Dermis blood vessel endothelial cell (primary cell): ENCODE results near the gene NWD2. TPM values are rescaled to one million over a fixed set of nuclear protein-coding genes. Genes with fewer than 3 reads are reported as not detected.
A peak's percentile ranks its signal among the peaks of the same experiment; 100 is the strongest.

Experiments used
- DNase-seq: peaks from one replicate; pipeline ENCODE4 v3.0.0; 2010
- total RNA-seq: library from RNA; depleted of rRNA; stranded (reverse); fragments of >200 nt; gene quantifications from 2 replicates; pipeline ENCODE4 v1.2.3, GENCODE V29; 2014

NWD2 gene
- total RNA-seq, 1 donor from 2014 or later, result not detected

DNA sequence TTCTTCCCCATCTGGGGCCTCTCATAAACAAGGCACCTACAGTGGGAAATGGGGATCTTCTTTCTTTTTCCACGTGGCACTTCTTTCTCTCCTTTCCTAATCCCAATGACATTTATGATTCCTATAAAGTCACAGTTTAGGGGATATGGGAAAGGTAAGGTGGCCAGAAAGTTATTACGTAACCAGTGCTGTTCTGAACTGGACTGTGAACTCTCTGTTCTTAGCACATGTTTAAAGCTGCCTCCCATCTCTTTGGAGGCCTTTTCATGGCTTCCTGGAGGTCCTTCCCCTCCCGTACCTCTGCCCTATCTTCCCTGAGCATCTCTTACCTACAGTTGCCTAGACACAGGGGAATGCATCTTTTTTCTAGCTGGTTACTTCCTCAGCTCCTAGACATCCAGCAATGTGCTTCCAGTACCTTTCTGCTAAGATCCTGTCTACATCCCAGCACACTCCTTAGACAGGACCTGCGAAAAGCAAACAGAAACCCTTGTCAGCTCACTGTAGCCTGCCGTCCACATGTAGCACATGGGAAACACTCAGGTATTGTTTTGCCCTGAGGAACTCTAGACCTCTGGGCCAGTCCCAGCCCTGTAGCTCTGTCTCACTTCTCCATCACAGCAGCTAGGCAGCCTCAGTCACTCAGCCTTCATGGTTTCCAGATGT lies 195.4 kb downstream of the NWD2 start:
- DNase-seq, result no peak

GRCh38 chr4:37440501-37440900 lies 196.0 kb downstream of the NWD2 start:
- DNase-seq, result no peak

- no peak for DNase-seq
These were observed 196.9 kb downstream of the NWD2 start for GRCh38 chr4:37441231-37442061.

DNA sequence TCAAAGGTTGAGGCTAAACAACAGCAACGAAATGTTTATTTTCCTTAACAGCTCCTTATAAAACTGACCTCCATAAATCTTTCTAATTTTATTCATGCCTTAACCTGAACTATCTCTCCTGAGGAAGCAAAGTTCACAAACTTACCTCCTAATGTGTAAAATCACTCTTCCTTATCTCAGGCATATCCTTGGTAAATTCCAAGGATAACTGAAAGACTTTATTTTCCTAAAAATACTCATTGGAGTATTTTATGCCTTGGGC lies 197.4 kb downstream of the NWD2 start:
- DNase-seq, result no peak

- no peak for DNase-seq
These were observed 198.6 kb downstream of the NWD2 start for GRCh38 chr4:37443137-37443536.

- no peak for DNase-seq
These were observed 200.5 kb downstream of the NWD2 start for GRCh38 chr4:37445023-37445422.

DNA sequence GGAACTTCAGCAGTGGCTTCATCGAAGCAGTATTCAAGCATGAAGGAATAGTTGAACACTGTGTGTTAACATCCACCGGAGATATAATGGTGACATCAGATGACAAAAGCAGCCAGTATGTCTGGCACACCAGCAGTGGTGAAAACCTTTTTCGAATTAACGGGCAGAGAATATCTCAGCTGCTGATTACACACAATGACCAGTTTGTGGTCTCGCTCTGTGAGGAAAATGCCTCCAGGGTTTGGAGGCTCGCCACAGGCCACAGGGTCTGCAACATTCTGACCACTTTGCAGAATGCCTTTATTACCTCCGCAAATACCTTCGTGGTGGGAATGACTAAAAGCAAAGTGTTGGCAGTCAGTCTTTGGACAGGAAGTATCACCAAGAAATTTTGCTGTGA lies 201.5 kb downstream of the NWD2 start:
- no peak for DNase-seq

GRCh38 chr4:37447886-37448285 lies 203.3 kb downstream of the NWD2 start:
- no peak for DNase-seq

DNA sequence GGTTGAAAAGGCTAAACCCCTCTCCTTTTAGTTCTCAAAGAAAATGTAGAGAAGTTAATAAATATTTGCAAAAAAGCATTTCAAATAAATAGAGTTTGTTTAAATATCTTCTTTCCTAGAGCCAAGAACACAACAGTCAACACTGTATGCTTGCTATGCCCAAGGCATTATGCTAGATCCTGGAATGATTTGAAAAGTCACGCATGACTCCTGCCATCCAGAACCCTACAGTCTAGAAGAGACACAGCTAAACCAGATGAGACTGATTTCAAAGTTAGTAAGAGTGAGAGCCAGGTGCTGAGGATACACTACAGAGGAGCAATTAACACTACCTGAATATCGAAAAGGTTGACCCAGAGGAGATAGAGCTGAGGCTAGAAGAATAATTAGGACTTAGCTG lies 205.8 kb downstream of the NWD2 start:
- no peak for DNase-seq

- no peak for DNase-seq
These were observed 206.4 kb downstream of the NWD2 start for GRCh38 chr4:37450911-37451310.

DNA sequence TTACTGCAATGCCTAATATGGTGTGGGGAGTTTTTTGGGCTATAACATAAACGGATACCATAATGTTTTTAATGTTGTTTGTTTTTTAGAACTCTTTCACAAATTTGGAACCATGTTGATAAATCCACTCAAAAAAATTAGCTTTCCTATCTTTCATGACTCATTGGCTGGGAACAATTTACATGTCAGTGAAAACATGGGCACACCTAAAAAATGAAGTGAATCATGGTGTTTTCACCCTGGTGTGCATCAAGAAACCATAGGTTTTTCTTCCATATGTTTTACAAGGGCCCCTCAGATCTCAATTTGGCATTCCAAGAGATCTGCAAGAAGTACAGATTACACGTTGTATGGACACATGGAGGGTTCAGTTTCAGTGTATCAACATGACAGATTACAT lies 207.1 kb downstream of the NWD2 start:
- no peak for DNase-seq

DNA sequence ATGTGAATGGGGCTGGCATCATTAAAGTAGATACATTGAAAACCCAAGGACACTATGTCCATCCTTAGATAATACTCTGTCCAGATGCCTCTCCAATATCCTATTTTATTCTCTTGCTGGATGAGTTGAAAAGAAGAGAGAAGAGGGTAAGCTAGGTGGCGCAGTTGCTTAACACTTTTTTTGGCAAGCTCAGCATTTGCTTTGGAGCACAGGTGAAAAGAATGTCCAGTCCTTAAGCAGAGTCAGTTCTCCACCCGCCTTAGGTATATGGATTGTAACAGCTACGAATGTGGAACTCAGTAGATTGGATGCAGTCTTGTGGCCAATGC lies 208.4 kb downstream of the NWD2 start:
- DNase-seq, result peak; percentile 84

DNA sequence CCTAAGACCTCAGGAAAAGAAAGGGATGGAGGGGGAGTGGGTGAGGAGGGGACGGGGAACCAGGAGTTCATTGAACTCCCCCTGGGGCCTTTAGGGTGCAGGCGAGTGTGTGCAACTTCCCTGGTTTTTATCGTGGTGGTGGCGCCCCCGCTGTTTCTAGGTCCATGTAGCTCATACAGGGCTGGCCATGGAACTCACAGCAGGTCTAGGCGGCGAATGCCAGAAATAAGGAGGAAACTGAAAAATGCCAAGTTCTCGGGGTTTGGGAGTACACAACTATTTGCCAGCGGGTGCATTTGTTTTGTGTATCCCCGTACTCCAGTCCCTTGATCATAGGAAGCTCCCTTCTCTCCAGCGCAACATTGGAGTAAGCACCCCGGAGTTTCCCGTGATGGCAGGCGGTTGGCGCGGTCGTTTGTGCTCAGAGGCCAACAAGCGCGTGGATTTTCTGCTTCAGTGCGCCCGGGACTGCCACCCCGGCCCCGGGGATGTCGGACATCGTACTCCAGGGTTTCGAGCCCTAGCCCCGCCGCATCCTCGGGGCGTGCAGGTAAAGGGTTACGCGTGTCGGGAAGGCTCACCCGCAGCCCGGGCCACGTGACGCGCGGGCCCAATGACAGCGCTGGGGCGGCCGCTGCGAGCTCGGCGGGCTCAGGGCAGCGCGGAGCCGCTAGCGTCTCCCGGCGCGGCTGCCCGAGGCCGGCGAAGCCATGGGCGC lies 208.9 kb downstream of the NWD2 start:
- peak; percentile 61 for DNase-seq

DNA sequence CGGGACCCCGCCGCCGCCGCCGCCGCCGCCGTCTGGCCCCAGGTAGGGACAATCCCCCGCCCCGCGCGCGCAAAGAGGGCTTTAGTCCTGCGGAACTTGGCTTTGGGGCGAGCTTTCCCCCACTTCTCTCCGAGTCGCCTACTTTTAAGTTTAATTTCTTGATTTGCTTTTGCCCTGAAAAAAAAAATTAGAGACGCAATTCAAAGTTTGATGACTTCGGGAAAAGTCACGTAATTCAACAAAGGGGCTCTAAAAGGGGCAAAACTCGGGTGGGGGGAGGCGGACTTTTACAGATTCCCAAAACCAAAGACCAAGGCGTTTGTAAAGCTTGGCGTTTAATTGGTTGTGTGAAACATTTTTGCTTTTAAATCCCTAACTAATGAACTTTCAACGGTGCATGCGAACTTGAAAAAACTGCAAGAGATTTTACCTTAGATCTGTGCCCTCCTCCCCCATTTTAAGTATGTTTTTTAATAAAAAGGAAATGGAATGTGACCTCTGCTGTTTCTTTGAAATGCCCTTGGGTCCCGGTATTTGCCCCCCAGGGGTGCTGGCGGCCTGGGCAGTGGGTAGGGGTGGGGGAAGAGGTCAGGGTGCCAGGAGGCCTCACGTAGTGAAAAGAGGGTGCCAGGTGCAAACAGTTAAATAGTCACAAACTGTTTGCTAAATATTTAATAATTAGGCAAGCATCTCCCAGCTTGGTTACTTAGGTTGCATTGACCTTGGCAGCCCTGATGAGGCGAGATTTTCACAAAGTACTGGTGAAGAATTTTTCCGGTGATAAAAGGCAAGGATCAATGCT lies 209.7 kb downstream of the NWD2 start:
- no peak for DNase-seq

DNA sequence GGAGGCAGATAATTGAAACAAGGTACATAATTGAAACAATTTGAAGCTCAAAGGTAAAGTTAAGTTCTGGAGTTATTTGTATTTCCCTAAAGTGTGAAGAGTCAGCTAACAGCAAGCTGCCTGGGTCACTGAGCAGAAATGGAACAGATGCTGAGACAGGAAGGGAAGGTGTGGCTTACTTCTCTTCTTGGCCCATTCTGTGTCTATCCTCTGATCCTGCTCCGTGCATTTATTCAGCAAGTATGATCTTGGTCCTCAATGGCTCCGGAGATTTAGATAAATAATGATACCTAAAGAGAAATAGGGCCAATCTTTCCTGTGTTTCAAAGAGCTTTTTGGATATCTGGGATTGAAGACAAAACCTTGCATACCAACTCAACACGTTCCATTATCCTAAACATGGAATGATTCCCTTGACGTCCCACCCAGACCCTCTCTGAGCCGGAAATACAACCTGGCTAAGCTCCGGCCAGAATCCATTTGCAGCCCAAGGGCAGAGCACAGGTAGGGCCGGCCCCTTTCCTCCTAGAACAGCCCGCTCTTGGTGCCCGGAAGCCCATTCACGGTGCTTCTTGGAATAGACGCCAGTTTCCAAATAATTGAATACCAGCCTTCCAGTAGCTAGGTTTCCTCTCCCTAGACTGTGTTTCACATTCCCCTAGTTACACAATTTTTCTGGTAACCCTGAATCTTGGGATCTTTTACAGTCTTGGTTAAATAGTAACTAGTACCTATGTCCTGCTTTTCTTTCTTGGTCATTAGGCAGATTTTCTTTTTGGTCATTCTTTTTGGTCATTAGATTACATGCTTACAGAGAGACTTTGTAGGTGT lies 211.0 kb downstream of the NWD2 start:
- no peak for DNase-seq

DNA sequence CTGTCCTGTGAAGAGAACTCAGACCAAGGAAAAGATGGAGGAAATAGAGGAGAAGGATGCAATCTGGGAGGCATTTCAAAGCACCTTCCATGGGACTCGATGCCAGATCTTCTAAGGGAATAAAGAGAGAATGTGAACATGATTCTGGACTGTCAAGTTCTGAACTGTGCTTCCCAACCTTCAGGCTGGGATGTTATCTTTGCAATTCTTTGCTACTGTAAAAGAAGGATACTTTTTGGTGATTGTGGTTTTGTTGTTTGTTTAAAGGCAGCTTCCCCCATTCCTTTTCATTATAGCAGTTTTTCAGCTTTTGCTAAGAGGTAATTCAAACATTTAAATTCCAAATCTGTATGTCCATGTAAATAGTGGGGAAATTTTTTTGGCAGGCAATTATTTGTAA lies 217.3 kb downstream of the NWD2 start:
- DNase-seq, result no peak

- no peak for DNase-seq
These were observed 218.7 kb downstream of the NWD2 start for GRCh38 chr4:37463033-37463856.

DNA sequence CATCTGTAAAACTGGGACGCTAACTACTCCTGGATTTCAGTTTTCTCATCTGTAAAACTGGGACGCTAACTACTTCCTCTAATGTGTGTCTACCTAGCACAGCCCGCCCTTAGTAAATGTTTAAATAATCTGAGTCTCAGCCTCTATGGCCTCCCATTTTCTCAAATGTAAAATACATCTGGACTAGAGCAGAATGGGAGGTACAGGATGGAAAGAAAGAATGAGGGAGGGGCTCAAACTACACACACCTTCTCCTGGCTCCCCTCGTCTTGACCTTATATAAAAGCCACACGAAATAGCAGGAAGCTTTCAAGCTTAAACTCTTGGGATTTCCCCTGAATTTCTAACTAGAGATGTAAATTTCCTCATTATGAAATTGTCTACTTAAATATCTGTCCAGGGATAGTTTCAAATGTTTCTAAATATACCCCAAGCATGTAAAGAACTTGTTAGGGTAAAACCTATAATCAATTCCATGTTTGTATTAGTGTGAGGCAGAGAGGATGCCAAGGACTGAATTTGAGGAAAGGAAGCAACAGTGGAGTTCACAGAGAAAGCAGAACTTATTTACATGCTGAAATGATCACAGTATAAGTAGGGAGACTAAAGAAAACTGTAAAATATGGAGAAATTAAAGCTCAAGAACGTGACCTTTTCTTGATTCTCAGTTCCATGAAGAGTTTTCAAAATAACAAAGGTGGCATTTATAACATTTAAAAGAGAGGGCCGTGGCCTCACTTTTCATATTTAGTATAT lies 220.0 kb downstream of the NWD2 start:
- DNase-seq, result no peak

DNA sequence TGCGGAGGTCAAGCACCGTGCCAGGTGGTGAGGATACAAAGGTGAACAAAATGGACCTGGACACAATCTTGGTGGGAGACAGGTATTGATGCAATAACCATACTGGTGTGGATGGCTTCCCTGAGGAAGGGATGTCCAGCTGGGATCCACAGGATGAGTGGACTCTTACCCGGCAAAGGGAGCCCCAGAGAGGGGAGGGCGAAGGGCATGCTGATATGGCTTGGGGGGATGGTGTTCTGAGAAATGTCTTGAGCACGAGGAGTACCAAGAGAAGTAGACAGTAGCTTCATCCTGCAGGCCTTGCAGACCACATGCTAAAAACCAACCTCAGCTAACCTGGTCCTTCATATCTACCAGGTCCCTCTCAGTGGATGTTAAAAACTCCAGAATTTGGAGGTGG lies 220.8 kb downstream of the NWD2 start:
- DNase-seq, result no peak

DNA sequence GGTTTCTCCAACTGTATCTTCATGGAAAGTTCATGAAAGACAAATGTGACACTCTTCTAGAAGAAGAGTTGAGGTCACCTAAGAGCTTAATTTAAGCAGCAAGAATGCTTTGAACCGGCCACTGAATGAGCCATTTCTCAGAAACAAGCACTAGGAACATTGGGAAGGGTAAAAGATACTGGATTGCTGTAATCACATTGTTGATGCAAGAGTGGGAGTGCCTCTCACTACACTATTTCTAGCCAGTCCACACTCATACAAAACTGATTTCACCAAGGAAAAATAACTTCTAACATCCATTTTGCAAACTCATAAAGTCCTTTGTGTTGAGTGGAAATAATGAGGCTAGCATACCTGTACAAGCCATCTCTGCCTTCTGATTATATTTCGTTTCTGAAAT lies 221.3 kb downstream of the NWD2 start:
- DNase-seq, result no peak

- no peak for DNase-seq
These were observed 222.7 kb downstream of the NWD2 start for GRCh38 chr4:37467223-37467622.
